Transverse colon (tissue), 4 donors: Measurements from ENCODE around the gene FDX1. TPM values are rescaled to one million over a fixed set of nuclear protein-coding genes. Genes with fewer than 3 reads are reported as not detected.

ENCODE experiments used
- DNase-seq: peaks from one replicate; pipeline ENCODE4 v3.0.0-alpha.2; 2019
- H3K27ac ChIP-seq, 4 donors: fragments of 200-600 bp; sonication (generic); 2 replicates each; pipeline ENCODE4 v1.5.1; 2016 to 2018; ENCODE audit warnings: inconsistent platforms in 4 of 4
- H3K27me3 ChIP-seq: fragments of 200-600 bp; sonication (generic); 2 replicates; pipeline ENCODE4 v1.5.1; 2017; ENCODE audit warnings: inconsistent platforms
- H3K36me3 ChIP-seq, 4 donors: fragments of 200-600 bp; sonication (generic); 2 replicates each; pipeline ENCODE4 v1.5.1; 2017 to 2019; ENCODE audit warnings: inconsistent platforms in 4 of 4
- H3K4me1 ChIP-seq, 4 donors: fragments of 200-600 bp; sonication (generic); 2 replicates each; pipeline ENCODE4 v1.5.1; 2017 to 2020; ENCODE audit warnings: inconsistent platforms in 4 of 4
- H3K4me3 ChIP-seq, 4 donors: fragments of 200-600 bp; sonication (generic); 1 replicate in 1 of 4; 2 replicates in 3 of 4; pipeline versions ENCODE4 v1.5.1 to v1.6.1; 2017 to 2019; ENCODE audit warnings: inconsistent platforms in 4 of 4
- H3K9me3 ChIP-seq, 2 donors: fragments of 200-600 bp; sonication (generic); 2 replicates each; pipeline ENCODE4 v1.5.1; 2017 to 2019; ENCODE audit warnings: inconsistent platforms in 2 of 2
- EP300 ChIP-seq: sonication (generic); formaldehyde crosslinking; IDR thresholded peaks from one replicate; pipeline ENCODE4 v1.6.1; 2017; ENCODE audit warnings: antibody characterized with exemption, low read depth
- POLR2A ChIP-seq: fragments of 450-650 bp; IDR thresholded peaks from one replicate; pipeline ENCODE4 v1.6.1; 2016; ENCODE audit warnings: antibody characterized with exemption, mild to moderate bottlenecking, moderate library complexity
- POLR2AphosphoS5 ChIP-seq, 3 donors: sonication (generic); formaldehyde crosslinking; IDR thresholded peaks; one replicate each; pipeline ENCODE4 v1.6.1; 2016; ENCODE audit warnings: antibody characterized with exemption in 3 of 3
- WGBS, 2 donors: methylation state at CpG; one replicate each; pipeline ENCODE4 v1.1.5; 2018; ENCODE audit warnings: low coverage in 1 of 2; 5-methylcytosine and 5-hydroxymethylcytosine counted together
- in situ Hi-C, 4 donors: fragments of 200-750 bp; cut with MboI; loops; one replicate each; pipeline versions ENCODE4 v1.15.0 to v1.15.1; 2017; ENCODE audit warnings: low sequenced_read_pairs in 3 of 4, low pct_ligation_motif_present in 1 of 4, low pct_unique_long_range_greater_than_20kb in 1 of 4
- intact Hi-C: fragments of 100-400 bp; cut with DNase I; formaldehyde crosslinking; loops from one replicate; pipeline ENCODE4 v1.15.1; 2023; ENCODE audit warnings: low total_unique reads
- total RNA-seq, 4 donors: library from RNA; depleted of rRNA; stranded (reverse); fragments of >200 nt; gene quantifications; one replicate each; pipeline ENCODE4 v1.1.0, GENCODE V29; 2016
- TF ChIP-seq, protein P1 (sequence below), 5 experiments: fragments of 200-600 bp in 3 of 5; fragments of 450-650 bp in 2 of 5; sonication (generic) in 3 of 5; IDR thresholded peaks; 1 replicate in 2 of 5; 2 replicates in 3 of 5; pipeline ENCODE4 v1.5.1; 2016 to 2017; ENCODE audit warnings: antibody characterized with exemption in 5 of 5, inconsistent platforms in 3 of 5, mild to moderate bottlenecking in 2 of 5, moderate library complexity in 1 of 5

The FDX1 gene
- total RNA-seq, 4 donors from 2014 or later, result 25.4 to 28.9 (median 26.8) TPM

DNA sequence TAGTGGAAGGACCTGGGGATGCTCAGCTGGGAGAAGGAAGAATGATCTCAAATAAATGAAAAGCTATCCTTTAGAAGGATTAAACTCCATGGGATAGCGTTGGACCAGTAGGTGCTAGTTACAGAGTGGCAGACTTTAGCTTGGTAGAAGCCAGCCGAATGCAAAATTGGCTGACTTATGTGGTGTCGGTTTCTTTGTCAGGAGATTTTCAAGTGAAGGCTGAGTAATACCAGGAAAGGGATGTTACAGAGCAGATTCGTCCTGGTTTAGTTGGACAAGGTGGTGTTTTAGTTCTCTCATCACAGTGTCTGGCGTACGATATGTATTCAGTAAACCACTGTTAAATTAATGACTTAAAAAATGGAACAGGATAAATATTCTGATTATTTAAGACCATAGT is 26.0 kb downstream of the FDX1 start:
- WGBS, 2 donors, result 73 to 82% methylated on average over 6 of the region's 6 CpGs
- no peaks in the 10 kb centered on the region for H3K9me3 ChIP-seq
- no peaks in the 10 kb centered on the region for H3K36me3 ChIP-seq
- no peak overlapping the region for H3K4me3 ChIP-seq
- TF ChIP-seq POLR2AphosphoS5 (IDR thresholded peaks at IDR 0.05), result no peak
- TF ChIP-seq, protein P1, sequence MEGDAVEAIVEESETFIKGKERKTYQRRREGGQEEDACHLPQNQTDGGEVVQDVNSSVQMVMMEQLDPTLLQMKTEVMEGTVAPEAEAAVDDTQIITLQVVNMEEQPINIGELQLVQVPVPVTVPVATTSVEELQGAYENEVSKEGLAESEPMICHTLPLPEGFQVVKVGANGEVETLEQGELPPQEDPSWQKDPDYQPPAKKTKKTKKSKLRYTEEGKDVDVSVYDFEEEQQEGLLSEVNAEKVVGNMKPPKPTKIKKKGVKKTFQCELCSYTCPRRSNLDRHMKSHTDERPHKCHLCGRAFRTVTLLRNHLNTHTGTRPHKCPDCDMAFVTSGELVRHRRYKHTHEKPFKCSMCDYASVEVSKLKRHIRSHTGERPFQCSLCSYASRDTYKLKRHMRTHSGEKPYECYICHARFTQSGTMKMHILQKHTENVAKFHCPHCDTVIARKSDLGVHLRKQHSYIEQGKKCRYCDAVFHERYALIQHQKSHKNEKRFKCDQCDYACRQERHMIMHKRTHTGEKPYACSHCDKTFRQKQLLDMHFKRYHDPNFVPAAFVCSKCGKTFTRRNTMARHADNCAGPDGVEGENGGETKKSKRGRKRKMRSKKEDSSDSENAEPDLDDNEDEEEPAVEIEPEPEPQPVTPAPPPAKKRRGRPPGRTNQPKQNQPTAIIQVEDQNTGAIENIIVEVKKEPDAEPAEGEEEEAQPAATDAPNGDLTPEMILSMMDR (IDR thresholded peaks at IDR 0.05), result no peak
- no peak for TF ChIP-seq EP300
- no peak for TF ChIP-seq POLR2A
- DNase-seq, result no peak
- peaks cover 0 to 4% (median 0%) of the 10 kb centered on the region in 4 donors for H3K4me1 ChIP-seq
- H3K27me3 ChIP-seq, result no peaks in the 10 kb centered on the region
- no peak overlapping the region for H3K27ac ChIP-seq
- intact Hi-C loops, result no loop called here
- in situ Hi-C loops, result loop anchor here (10.0 to 25.0 kb wide), 4 partner anchors 782 to 1007 kb away; partner anchors contain the start of gene POU2AF2 (in 2 of the 4)

DNA sequence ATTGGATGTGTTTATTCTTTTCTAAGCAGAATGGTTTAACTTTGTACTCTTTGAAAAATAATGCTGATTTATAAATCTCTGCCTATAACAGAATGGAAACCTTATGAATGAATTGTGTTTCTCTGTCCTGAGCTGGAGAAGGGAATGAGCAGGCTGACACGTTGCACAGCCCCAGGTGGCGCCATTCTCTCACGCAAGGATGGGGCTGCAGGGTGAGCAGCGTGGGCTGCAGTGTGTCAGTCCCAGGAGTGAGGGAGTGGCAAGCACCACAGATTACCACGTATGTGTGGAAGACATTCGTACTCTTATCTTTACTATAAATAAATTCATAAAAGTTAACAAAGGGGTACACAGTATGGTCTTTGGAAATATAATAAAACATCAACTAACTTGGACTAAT is 33.4 kb downstream of the FDX1 start:
- DNase-seq, result peak; percentile 46
- Histone ChIP-seq H3K4me3 (no peak overlapping the region), H3K27me3 (no peaks in the 10 kb centered on the region), H3K27ac (no peak overlapping the region), H3K36me3 (no peaks in the 10 kb centered on the region), H3K4me1 (no peaks in the 10 kb centered on the region), H3K9me3 (no peaks in the 10 kb centered on the region)
- intact Hi-C loops, result no loop called here
- TF ChIP-seq, protein P1 (IDR thresholded peaks at IDR 0.05), result peak; percentile 24 to 51 (median 40)
- no peak for TF ChIP-seq POLR2AphosphoS5 (IDR thresholded peaks at IDR 0.05)
- no peak for TF ChIP-seq POLR2A
- 39 to 43% methylated on average over 6 of the region's 6 CpGs for WGBS, 2 donors
- in situ Hi-C loops, result loop anchor here (10.0 to 25.0 kb wide), 4 partner anchors 772 to 999 kb away; partner anchors contain the start of gene POU2AF2 (in 2 of the 4)

DNA sequence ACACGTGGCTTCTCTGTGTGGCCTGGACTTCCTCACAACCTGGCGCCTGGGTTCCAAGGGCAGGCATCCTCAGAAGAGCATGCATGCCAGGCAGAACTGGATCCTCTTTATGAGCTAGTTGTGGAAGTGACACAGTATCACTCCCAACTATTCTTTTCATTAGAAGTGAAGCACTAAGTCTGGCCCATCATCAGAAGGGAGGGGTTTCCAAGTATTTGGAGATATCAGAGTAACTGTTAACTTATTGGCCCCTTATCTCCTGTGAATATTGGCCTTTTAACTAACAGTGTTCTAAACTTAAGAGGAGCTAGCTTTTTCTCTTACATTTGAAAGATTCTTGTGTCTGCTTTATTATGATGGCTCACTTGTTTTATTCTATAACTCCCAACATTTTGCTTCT is 35.5 kb downstream of the FDX1 start:
- DNase-seq, result no peak
- H3K27me3 ChIP-seq, result no peaks in the 10 kb centered on the region
- no peaks in the 10 kb centered on the region for H3K9me3 ChIP-seq
- in situ Hi-C loops, result loop anchor here (10.0 to 25.0 kb wide), 4 partner anchors 770 to 997 kb away; partner anchors contain the start of gene POU2AF2 (in 2 of the 4)
- H3K4me3 ChIP-seq, result no peak overlapping the region
- 78% methylated on average over 2 of the region's 2 CpGs; no CpG with 5 or more reads in 1 of the 2 donors for WGBS, 2 donors
- TF ChIP-seq POLR2AphosphoS5 (IDR thresholded peaks at IDR 0.05) (no peak), POLR2A (no peak), EP300 (no peak)
- TF ChIP-seq, protein P1 (IDR thresholded peaks at IDR 0.05), result no peak
- H3K4me1 ChIP-seq, result no peaks in the 10 kb centered on the region
- H3K36me3 ChIP-seq, result no peaks in the 10 kb centered on the region
- no peak overlapping the region for H3K27ac ChIP-seq
- intact Hi-C loops, result no loop called here

DNA sequence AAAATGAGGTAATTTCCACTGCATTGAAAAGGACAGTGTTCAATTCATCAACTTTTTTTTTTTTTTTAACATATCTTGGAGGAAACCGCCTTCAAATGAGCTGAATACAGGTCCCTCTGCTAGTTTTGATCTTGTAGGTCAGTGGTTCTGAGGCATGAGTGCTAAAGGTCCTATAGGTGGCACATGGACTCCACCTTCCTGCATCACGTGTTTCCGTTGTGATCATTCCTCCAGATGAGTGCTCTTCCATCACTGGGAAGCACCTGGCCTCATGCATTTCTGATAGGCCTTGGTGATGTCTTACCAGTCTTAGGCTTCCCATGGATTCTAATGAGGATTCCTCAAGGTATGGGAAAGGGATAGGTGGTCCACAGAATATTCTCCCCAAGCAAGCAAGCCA is 37.8 kb downstream of the FDX1 start:
- in situ Hi-C loops, result loop anchor here (10.0 to 25.0 kb wide), 4 partner anchors 767 to 995 kb away; partner anchors contain the start of gene POU2AF2 (in 2 of the 4)
- no peak for DNase-seq
- Histone ChIP-seq H3K27me3 (no peaks in the 10 kb centered on the region), H3K27ac (no peak overlapping the region), H3K4me1 (no peaks in the 10 kb centered on the region), H3K4me3 (no peak overlapping the region), H3K9me3 (no peaks in the 10 kb centered on the region), H3K36me3 (no peaks in the 10 kb centered on the region)
- TF ChIP-seq, protein P1 (IDR thresholded peaks at IDR 0.05), result no peak
- TF ChIP-seq POLR2A (no peak), POLR2AphosphoS5 (IDR thresholded peaks at IDR 0.05) (no peak), EP300 (no peak)
- intact Hi-C loops, result no loop called here
- 86 to 90% methylated on average over 2 to 3 of the region's 3 CpGs for WGBS, 2 donors
